K562 (cell line): Measurements from ENCODE around the gene SLC25A31. TPM values are rescaled to one million over a fixed set of nuclear protein-coding genes. Genes with fewer than 3 reads are reported as not detected.

Experiments
- AFF4 ChIP-seq: sonication (generic); formaldehyde crosslinking; IDR thresholded peaks from 2 replicates; pipeline ENCODE4 v1.8.0; 2023; ENCODE audit warnings: mild to moderate bottlenecking, missing genetic modification reagents
- E2F6 ChIP-seq, 2 experiments: IDR thresholded peaks; 2 replicates each; pipeline ENCODE4 v1.6.1; 2011; ENCODE audit warnings: borderline replicate concordance in 1 of 2, control low read depth in 1 of 2, low read depth in 1 of 2, low read length in 1 of 2, mild to moderate bottlenecking in 1 of 2, mixed read lengths in 1 of 2, moderate library complexity in 1 of 2; ENCODE audit not compliant: insufficient read depth in 1 of 2, insufficient read length in 1 of 2, poor library complexity in 1 of 2, severe bottlenecking in 1 of 2; ENCODE audit errors: extremely low read depth in 1 of 2
- ELK3 ChIP-seq: fragments of 450-650 bp; formaldehyde crosslinking; IDR thresholded peaks from 2 replicates; pipeline ENCODE4 v1.4.0; 2020; ENCODE audit warnings: mild to moderate bottlenecking
- KAT7 ChIP-seq: sonication (generic); formaldehyde crosslinking; IDR thresholded peaks from 2 replicates; pipeline ENCODE4 v1.8.0; 2022; ENCODE audit warnings: missing genetic modification reagents, mild to moderate bottlenecking, borderline replicate concordance
- RHOXF2B ChIP-seq: fragments of 250-450 bp; sonication (Bioruptor Pico); conservative IDR thresholded peaks from 2 replicates; pipeline ENCODE4 v1.5.1; 2021
- SRSF1 ChIP-seq: fragments of 200-400 bp; formaldehyde crosslinking; IDR thresholded peaks from 2 replicates; pipeline ENCODE4 v1.6.1; 2017; ENCODE audit warnings: mild to moderate bottlenecking, low read depth, low read length, moderate library complexity
- ZBTB40 ChIP-seq, 2 experiments: fragments of 450-650 bp in 1 of 2; sonication (generic) in 1 of 2; formaldehyde crosslinking in 1 of 2; IDR thresholded peaks; 2 replicates each; pipeline versions ENCODE4 v1.7.1 to v1.9.0; 2016 to 2022; ENCODE audit warnings: inconsistent platforms in 1 of 2, mild to moderate bottlenecking in 1 of 2, missing genetic modification reagents in 1 of 2
- polyA plus RNA-seq, 8 experiments: library from polyadenylated mRNA; depleted of rRNA in 4 of 8; stranded (reverse) in 5 of 8; unstranded in 3 of 8; fragments of >200 nt; fragmentation: Nextera tagmentation in 2 of 8; fragmentation: Illumina TruSeq in 1 of 8; extraction: Ambion mirVana in 2 of 8; extraction: Trizol in 1 of 8; gene quantifications; 2 replicates each; pipeline versions ENCODE4 v1.2.1 to v1.2.3, GENCODE V29; 2011 to 2014; ENCODE audit warnings: inconsistent platforms in 1 of 8, missing spikeins in 1 of 8
- total RNA-seq, 7 experiments: library from RNA; depleted of rRNA in 6 of 7; stranded (reverse); fragments of >200 nt in 6 of 7; fragmentation: Illumina TruSeq in 2 of 7; extraction: Trizol in 2 of 7; gene quantifications; 2 replicates each; pipeline versions ENCODE4 v1.2.1 to v1.2.3, GENCODE V29; 2011 to 2021; ENCODE audit warnings: low replicate concordance in 1 of 7

SLC25A31 gene
- total and polyA plus RNA-seq, 9 of the 15 experiments (the other 6 are each of a cell fraction or from before 2014, with no cell fraction given) = 0.07 TPM; not detected in 8

GRCh38 chr4:127782275-127783025 lies 52.2 kb downstream of the SLC25A31 start, which contains the start of gene HSPA4L (continued):
- TF ChIP-seq ZBTB40 (IDR thresholded peaks at IDR 0.05) (peak; percentile 43; the same call in 1 of the 2 replicates), ZBTB40 (CRISPR knock-in tag; IDR thresholded peaks at IDR 0.05) (no peak), ELK3 (no peak), AFF4 (CRISPR knock-in tag) (peak; percentile 94), KAT7 (CRISPR knock-in tag) (peak; percentile 86; the same call in 1 of the 2 replicates), E2F6 (IDR thresholded peaks at IDR 0.05; ENCODE audit: borderline replicate concordance in 1 of 2, extremely low read depth in 1 of 2, insufficient read depth in 1 of 2, insufficient read length in 1 of 2, low read depth in 1 of 2, low read length in 1 of 2, poor library complexity in 1 of 2, severe bottlenecking in 1 of 2) (peak; percentile 54 to 78), RHOXF2B (CRISPR knock-in tag) (no peak), SRSF1 (no peak)
